ENCODE data around the gene NUDT3. TPM values are rescaled to one million over a fixed set of nuclear protein-coding genes. Genes with fewer than 3 reads are reported as not detected.
"Not testable (repeated sequence)": the region's sequence is repeated elsewhere in the genome, so short reads cannot be mapped to it uniquely, and the experiment has no call there.

NUDT3 gene
- total RNA-seq, 1 donor = 24.4 TPM

- TF ChIP-seq, protein P1, sequence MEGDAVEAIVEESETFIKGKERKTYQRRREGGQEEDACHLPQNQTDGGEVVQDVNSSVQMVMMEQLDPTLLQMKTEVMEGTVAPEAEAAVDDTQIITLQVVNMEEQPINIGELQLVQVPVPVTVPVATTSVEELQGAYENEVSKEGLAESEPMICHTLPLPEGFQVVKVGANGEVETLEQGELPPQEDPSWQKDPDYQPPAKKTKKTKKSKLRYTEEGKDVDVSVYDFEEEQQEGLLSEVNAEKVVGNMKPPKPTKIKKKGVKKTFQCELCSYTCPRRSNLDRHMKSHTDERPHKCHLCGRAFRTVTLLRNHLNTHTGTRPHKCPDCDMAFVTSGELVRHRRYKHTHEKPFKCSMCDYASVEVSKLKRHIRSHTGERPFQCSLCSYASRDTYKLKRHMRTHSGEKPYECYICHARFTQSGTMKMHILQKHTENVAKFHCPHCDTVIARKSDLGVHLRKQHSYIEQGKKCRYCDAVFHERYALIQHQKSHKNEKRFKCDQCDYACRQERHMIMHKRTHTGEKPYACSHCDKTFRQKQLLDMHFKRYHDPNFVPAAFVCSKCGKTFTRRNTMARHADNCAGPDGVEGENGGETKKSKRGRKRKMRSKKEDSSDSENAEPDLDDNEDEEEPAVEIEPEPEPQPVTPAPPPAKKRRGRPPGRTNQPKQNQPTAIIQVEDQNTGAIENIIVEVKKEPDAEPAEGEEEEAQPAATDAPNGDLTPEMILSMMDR (IDR thresholded peaks at IDR 0.05; ENCODE audit: insufficient read depth, low read length) = no peak
Measured at GRCh38 chr6:34328969-34329368, 63.5 kb downstream of the NUDT3 start.

GRCh38 chr6:34327313-34328205 is 64.9 kb downstream of the NUDT3 start:
- not testable (repeated sequence) for H3K4me3 ChIP-seq (ENCODE audit: low read depth, low read length); DNase-seq (ENCODE audit: low read depth)

More at GRCh38 chr6:34328969-34329368, 63.5 kb downstream of the NUDT3 start:
- H3K4me3 ChIP-seq (ENCODE audit: low read depth, low read length) = no peak overlapping the region
- DNase-seq (ENCODE audit: low read depth) = no peak

DNA sequence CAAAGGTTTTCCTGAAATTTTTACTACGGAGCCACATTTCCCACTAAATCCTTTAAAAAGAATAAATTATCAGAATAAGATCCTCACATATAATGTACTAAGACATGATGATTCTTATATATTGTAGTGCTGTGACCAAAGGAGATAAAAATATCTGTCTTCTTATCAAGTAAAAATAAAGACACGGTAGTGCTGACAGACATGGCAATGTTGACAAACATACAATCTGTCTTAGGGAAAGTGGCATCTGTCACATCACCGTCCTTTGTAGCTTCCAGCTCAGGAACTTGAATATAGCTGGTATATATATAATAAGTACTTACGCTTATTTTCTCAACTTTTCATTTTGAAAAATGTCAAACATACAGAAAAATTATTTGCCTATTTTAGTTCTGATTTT is 66.8 kb downstream of the NUDT3 start:
- TF ChIP-seq, protein P1 (IDR thresholded peaks at IDR 0.05; ENCODE audit: insufficient read depth, low read length) = no peak
- no peak for DNase-seq (ENCODE audit: low read depth)
- no peak overlapping the region for H3K4me3 ChIP-seq (ENCODE audit: low read depth, low read length)

GRCh38 chr6:34324738-34325444 is 67.6 kb downstream of the NUDT3 start:
- peak; percentile 77 for DNase-seq (ENCODE audit: low read depth)
- TF ChIP-seq, protein P1 (IDR thresholded peaks at IDR 0.05; ENCODE audit: insufficient read depth, low read length) = no peak
- no peak overlapping the region for H3K4me3 ChIP-seq (ENCODE audit: low read depth, low read length)

GRCh38 chr6:34324221-34324620 is 68.2 kb downstream of the NUDT3 start:
- H3K4me3 ChIP-seq (ENCODE audit: low read depth, low read length); DNase-seq (ENCODE audit: low read depth): not testable (repeated sequence)

DNA sequence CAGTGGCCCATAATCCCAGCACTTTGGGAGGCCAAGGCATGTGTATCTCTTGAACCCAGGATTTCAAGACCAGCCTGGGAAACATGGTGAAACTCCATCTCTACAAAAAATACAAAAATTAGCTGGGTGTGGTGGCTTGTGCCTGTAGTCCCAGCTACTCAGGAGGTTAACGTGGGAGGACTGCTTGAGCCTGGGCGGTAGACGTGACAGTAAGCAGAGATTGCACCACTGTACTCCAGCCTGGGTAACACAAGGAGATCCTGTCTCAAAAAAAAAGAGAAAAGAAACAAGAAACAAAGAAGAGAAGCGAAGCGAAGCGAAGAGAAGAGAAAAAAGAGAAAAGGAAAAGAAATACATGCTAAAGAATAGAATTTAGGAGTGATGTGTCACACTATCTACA is 69.2 kb downstream of the NUDT3 start:
- no peak for DNase-seq (ENCODE audit: low read depth)
- H3K4me3 ChIP-seq (ENCODE audit: low read depth, low read length) = no peak overlapping the region
- TF ChIP-seq, protein P1 (IDR thresholded peaks at IDR 0.05; ENCODE audit: insufficient read depth, low read length) = no peak

DNA sequence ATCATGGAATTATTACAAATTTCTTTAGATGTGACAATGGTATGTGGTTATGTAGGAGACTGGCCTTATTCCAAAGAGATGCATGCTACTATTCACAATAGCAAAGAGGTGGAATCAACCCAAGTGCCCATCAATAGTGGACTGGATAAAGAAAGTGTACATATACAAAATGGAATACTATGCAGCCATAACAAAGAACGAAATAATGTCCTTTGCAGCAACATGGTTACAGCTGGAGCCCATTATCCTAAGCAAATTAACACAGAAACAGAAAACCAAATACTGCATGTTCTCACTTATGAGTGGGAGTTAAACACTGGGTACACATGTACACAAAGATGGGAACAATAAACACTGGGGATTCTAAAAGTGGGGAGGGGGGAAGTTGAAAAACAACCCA is 69.7 kb downstream of the NUDT3 start:
- DNase-seq (ENCODE audit: low read depth) = no peak
- no peak overlapping the region for H3K4me3 ChIP-seq (ENCODE audit: low read depth, low read length)
- TF ChIP-seq, protein P1 (IDR thresholded peaks at IDR 0.05; ENCODE audit: insufficient read depth, low read length) = no peak
